Stimulated activated CD8-positive, alpha-beta memory T cell treated with anti-CD3 and anti-CD28 coated beads, Interleukin-15, amount 100 ng/mL, for 24 hours (primary cell): ENCODE measurements around the gene AEBP1.

ENCODE experiments used
- DNase-seq: peaks from one replicate; pipeline ENCODE4 v3.0.0-alpha.2; 2020; ENCODE audit warnings: low read depth

Gene AEBP1

DNA sequence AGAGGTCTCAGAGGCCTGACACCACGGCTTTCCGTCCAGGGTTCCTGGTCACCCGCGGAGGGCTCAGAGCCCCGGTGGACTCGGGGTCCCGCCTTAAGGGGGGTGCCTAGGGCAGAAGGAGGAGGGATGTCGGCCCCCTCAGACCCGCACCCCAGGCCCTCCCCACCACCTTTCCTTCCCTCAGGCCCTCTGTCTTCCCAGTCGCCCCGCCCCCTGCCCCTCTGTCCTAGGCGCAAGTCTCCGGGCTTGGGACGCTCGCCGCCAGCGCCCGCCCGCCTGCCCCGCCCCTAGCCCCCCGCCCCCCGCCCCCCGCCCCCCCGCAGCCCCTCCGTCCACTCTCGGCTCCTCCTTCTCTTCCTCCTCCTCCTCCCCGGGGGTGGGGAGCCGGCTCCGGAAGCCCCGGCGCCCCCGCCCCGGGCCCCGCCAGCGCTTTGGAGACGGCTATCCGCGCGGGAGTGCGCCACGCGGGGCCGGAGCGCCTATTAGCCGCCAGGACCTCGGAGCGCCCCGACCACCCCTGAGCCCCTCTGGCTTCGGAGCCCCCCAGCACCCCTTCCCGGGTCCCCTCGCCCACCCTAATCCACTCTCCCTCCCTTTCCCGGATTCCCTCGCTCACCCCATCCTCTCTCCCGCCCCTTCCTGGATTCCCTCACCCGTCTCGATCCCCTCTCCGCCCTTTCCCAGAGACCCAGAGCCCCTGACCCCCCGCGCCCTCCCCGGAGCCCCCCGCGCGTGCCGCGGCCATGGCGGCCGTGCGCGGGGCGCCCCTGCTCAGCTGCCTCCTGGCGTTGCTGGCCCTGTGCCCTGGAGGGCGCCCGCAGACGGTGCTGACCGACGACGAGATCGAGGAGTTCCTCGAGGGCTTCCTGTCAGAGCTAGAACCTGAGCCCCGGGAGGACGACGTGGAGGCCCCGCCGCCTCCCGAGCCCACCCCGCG is at the start of gene AEBP1:
Gene AEBP1 (plus strand): TSS at position 423 of the 937 bp plus-strand sequence. CDS start 321 bp downstream, at position 744.
- no peak for DNase-seq

DNA sequence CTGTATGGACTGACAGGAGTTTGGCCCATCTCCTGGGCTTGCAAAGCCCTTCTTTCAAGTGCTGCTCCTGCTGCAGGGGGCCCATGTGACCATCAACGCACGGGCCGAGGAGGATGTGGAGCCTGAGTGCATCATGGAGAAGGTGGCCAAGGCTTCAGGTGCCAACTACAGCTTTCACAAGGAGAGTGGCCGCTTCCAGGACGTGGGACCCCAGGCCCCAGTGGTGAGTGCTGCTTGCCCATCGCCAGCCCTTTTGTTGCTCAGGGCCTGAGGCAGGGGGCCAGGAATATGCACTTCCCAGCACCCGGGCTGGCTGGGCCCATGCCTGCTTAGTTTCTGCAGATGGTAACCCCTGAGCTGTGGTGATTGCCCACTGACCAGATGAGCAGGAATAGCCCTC is 47.5 kb upstream of the AEBP1 start:
- no peak for DNase-seq

DNA sequence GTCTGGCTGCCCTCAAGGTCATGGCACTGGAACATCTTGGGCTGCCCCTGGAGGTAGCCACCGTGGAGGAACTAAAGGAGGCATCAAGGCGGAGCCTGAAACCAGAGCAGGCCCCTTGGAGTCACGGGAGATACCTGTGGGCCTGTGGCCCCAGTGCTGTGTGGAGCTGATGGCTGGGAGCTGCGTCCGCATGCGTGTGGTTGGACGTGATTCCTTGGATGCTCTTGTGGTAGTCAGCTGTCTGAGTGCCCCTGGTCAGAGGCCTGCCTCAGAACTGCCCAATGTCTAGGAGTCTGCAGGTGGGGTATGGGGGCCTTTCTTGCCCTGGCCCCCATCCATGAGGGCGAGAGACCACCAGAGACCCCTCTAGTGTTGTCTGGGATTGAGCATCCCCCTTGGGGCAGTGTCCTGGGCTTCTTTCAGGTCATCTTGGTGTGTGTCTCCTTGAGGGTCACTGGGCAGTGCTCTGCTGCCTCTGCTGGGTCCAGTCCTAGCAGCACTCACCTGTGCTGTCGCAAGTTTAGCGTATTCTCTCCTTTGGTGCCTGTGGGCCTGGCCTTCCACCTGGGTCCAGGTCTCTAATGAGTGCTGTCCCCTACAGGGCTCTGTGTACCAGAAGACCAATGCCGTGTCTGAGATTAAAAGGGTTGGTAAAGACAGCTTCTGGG is 46.8 kb upstream of the AEBP1 start:
- no peak for DNase-seq

DNA sequence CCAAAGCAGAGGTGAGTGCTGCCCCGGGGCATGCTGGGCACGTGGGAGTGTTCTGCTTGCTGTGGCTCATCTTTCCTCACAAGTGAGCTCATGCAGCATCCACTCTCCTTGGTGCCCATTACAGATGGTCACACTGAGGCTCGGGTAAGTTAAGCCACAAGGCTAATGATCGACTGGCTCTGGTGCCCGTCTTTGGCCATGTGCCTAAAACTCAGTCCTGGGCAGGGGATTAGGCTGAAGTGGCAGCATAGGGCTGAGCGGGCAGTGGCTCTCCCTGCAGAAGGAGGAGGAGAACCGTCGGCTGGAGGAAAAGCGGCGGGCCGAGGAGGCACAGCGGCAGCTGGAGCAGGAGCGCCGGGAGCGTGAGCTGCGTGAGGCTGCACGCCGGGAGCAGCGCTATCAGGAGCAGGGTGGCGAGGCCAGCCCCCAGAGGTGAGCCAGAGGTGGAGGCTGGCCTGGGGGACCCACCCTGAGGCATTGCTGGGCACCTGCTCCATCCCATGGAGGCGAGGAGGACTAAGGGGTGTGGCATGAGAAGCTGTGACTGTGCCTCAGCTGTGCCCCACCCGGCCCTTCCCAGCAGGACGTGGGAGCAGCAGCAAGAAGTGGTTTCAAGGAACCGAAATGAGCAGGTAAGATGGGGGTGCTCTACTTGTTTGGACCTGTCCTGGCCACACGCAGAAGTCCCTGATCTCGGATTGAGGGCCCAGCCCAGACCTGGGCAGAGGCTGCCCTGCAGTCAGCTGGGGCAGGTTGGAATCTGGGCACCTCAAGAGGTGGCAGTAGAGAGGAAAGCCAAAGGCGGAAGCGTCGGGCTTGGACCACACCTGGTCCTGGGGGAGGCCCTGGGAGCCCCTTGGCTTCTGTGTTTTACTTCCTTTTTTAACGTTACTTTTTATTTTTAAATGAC is 46.0 kb upstream of the AEBP1 start:
- DNase-seq, result no peak

GRCh38 chr7:44058759-44059218 is 45.4 kb upstream of the AEBP1 start:
- no peak for DNase-seq

- DNase-seq, result no peak
Observed at GRCh38 chr7:44059219-44060090, 44.7 kb upstream of the AEBP1 start.

GRCh38 chr7:44060091-44060947 is 43.8 kb upstream of the AEBP1 start:
- DNase-seq, result no peak

DNA sequence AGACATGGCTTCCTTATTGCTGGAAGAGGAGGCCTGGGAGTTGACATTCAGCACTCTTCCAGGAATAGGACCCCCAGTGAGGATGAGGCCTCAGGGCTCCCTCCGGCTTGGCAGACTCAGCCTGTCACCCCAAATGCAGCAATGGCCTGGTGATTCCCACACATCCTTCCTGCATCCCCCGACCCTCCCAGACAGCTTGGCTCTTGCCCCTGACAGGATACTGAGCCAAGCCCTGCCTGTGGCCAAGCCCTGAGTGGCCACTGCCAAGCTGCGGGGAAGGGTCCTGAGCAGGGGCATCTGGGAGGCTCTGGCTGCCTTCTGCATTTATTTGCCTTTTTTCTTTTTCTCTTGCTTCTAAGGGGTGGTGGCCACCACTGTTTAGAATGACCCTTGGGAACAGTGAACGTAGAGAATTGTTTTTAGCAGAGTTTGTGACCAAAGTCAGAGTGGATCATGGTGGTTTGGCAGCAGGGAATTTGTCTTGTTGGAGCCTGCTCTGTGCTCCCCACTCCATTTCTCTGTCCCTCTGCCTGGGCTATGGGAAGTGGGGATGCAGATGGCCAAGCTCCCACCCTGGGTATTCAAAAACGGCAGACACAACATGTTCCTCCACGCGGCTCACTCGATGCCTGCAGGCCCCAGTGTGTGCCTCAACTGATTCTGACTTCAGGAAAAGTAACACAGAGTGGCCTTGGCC is 43.0 kb upstream of the AEBP1 start:
- DNase-seq, result no peak

DNA sequence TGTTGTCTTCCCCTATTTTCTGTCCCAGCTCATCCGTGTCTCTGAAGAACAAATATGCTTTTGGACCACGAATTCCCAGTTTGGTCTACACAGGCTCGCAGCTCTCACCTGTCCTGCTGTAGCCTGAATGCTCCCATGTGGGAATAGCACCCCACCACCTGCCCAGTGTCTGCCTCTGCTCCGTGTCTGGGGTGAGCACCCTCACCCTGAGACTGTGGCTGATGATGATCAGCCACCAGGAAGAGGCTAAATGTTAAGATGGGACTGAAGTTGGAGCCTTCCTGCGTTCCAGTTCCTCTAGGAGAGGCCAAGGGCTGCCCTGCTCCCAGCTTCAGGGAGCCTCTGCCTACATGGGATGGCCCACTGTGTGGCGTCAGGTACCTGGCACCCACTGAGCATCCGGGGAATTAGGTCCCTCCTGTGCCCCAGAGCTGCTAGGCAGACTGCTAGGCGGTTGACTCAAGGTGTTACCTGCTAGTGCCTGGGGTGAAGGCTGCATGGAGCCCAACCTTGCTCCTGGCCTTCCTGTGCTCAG is 42.4 kb upstream of the AEBP1 start:
- no peak for DNase-seq

- no peak for DNase-seq
Observed at GRCh38 chr7:44062180-44062902, 41.8 kb upstream of the AEBP1 start.

- DNase-seq, result no peak
Observed at GRCh38 chr7:44062903-44063295, 41.2 kb upstream of the AEBP1 start.

GRCh38 chr7:44063547-44063893 is 40.6 kb upstream of the AEBP1 start:
- no peak for DNase-seq

- DNase-seq, result no peak
Observed at GRCh38 chr7:44063894-44064651, 40.1 kb upstream of the AEBP1 start.

DNA sequence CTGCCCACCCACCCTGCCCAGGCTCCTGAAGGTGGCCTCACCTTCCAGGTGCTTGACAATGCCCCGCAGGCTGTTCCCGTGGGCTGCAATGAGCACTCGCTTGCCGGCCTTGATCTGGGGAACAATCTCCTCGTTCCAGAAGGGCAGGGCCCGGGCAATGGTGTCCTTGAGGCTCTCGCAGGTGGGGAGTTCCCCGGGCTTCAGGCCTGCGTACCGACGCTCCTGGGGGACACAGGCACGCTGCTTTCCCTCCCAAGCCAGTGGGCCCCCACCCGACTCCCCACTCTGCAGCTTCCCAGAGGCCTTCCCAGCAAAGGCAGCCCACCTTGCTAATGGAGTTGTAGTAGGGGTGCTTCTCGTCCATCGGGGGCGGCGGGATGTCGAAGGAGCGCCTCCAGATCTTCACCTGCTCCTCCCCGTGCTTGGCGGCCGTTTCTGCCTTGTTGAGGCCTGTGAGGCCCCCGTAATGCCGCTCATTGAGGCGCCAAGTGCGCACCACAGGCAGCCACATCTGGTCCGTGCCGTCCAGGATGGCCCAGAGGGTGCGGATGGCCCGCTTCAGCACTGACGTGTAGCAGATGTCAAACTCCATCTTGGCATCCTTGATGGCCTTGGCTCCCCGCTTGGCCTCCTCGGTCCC is 39.2 kb upstream of the AEBP1 start:
- no peak for DNase-seq

GRCh38 chr7:44065431-44066110 is 38.6 kb upstream of the AEBP1 start, which contains the start of gene PGAM2:
Gene PGAM2 (minus strand): TSS chr7:44065567. CDS start chr7:44065529, 38 bp downstream.
- no peak for DNase-seq

- no peak for DNase-seq
Observed at GRCh38 chr7:44066111-44066460, 38.1 kb upstream of the AEBP1 start.
